Neural crest cell (in vitro differentiated cells): ENCODE results near the gene CACNA2D4. TPM values are rescaled to one million over a fixed set of nuclear protein-coding genes. Genes with fewer than 3 reads are reported as not detected.

Experiments used
- DNase-seq: peaks from one replicate; pipeline ENCODE4 v3.0.0; 2021; ENCODE audit warnings: low read depth, mixed read lengths, low spot score
- H3K27ac Mint-ChIP-seq: one replicate; pipeline ENCODE4 v1.8.0; 2021; ENCODE audit warnings: mild to moderate bottlenecking, mixed read lengths; ENCODE audit not compliant: unreplicated experiment
- H3K27me3 Mint-ChIP-seq: 2 replicates; pipeline ENCODE4 v1.8.0; 2021; ENCODE audit warnings: low read depth, mild to moderate bottlenecking, mixed read lengths
- H3K36me3 Mint-ChIP-seq: 2 replicates; pipeline ENCODE4 v1.8.0; 2021; ENCODE audit warnings: low read depth, mild to moderate bottlenecking, mixed read lengths
- H3K4me1 Mint-ChIP-seq: 2 replicates; pipeline ENCODE4 v1.8.0; 2021; ENCODE audit warnings: mixed read lengths
- H3K4me3 Mint-ChIP-seq: one replicate; pipeline ENCODE4 v1.8.0; 2021; ENCODE audit warnings: mild to moderate bottlenecking, mixed read lengths
- H3K9me3 Mint-ChIP-seq: 2 replicates; pipeline ENCODE4 v1.8.0; 2021; ENCODE audit warnings: mixed read lengths
- total RNA-seq: library from RNA; stranded (reverse); gene quantifications from 2 replicates; pipeline ENCODE4 v1.2.1, GENCODE V29; 2021
- TF ChIP-seq, protein P1 (sequence below): fragments of 200-600 bp; sonication (generic); conservative IDR thresholded peaks from 2 replicates; pipeline ENCODE4 v1.5.0; 2021; ENCODE audit warnings: antibody characterized with exemption, mild to moderate bottlenecking

The CACNA2D4 gene
- total RNA-seq, 1 donor from 2014 or later: 0.72 TPM

DNA sequence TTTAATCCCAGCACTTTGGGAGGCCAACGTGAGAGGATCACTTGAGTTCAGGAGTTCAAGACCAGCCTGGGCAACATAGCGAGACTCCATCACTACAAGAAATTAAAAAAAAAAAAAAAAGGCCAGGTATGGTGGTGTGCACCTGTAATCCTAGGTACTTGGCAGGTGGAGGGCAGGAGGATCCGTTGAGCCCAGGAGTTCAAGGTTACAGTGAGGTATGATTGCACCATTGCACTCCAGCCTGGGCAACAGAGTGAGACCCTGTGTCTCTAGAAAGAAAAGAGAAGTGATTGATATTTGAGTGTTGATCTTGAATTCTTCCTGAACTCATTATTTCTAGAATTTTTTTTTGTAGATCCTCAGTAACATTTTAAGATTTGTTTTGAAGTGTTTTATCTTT, 168.2 kb downstream of the CACNA2D4 start:
- Mint-ChIP-seq H3K9me3 (peaks cover 14% of the 10 kb centered on the region), H3K4me3 (no peak overlapping the region), H3K27ac (no peak overlapping the region), H3K36me3 (peaks cover 39% of the 10 kb centered on the region), H3K4me1 (peaks cover 9% of the 10 kb centered on the region), H3K27me3 (no peaks in the 10 kb centered on the region)
- TF ChIP-seq, protein P1, sequence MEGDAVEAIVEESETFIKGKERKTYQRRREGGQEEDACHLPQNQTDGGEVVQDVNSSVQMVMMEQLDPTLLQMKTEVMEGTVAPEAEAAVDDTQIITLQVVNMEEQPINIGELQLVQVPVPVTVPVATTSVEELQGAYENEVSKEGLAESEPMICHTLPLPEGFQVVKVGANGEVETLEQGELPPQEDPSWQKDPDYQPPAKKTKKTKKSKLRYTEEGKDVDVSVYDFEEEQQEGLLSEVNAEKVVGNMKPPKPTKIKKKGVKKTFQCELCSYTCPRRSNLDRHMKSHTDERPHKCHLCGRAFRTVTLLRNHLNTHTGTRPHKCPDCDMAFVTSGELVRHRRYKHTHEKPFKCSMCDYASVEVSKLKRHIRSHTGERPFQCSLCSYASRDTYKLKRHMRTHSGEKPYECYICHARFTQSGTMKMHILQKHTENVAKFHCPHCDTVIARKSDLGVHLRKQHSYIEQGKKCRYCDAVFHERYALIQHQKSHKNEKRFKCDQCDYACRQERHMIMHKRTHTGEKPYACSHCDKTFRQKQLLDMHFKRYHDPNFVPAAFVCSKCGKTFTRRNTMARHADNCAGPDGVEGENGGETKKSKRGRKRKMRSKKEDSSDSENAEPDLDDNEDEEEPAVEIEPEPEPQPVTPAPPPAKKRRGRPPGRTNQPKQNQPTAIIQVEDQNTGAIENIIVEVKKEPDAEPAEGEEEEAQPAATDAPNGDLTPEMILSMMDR: no peak
- DNase-seq: no peak

DNA sequence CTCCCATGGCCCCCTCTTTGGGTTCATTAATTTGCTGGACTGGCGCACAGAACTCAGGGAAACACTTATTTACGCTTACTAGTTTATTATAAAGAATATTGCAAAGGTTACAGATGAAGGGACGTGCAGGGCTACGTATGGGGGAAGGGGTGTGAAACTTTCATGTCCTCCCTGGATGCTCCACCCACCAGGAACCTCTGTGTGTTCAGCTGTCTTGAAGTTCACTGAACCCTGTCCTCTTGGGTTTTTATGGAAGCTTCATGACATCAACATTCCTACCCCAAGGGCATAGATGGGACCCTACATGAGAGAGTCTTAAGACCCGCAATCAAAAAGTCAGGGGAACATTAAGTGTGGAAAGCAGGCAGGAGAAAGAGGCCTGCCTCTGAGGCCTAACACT, 169.4 kb downstream of the CACNA2D4 start:
- peaks cover 13% of the 10 kb centered on the region for H3K4me1 Mint-ChIP-seq
- H3K4me3 Mint-ChIP-seq: no peak overlapping the region
- H3K36me3 Mint-ChIP-seq: peaks cover 40% of the 10 kb centered on the region
- peaks cover 14% of the 10 kb centered on the region for H3K9me3 Mint-ChIP-seq
- peak overlapping the region; percentile 57 for H3K27ac Mint-ChIP-seq
- TF ChIP-seq, protein P1: no peak
- DNase-seq: no peak
- H3K27me3 Mint-ChIP-seq: no peaks in the 10 kb centered on the region

DNA sequence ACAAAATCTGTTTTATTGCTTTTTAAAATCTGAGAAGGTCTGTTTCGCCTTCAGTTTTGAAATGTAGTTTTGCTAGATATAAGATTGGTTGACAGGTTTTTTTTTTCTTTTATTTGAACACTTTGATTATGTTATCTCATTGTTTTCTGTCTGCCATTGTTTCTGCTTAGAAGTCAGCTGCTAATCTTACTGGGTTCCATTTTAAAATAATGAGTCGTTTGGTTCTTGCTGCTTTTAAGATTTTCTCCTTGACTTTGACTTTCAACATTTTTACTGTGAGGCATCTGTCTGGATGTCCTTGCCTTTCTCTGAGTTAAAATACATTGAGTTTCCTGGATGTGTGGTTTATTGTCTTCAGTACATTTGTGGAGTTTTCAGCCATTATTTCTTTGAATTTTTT, 170.8 kb downstream of the CACNA2D4 start:
- H3K4me1 Mint-ChIP-seq: peaks cover 13% of the 10 kb centered on the region
- H3K27me3 Mint-ChIP-seq: no peaks in the 10 kb centered on the region
- peaks cover 40% of the 10 kb centered on the region for H3K36me3 Mint-ChIP-seq
- H3K9me3 Mint-ChIP-seq: peaks cover 14% of the 10 kb centered on the region
- no peak for DNase-seq
- H3K27ac Mint-ChIP-seq: no peak overlapping the region
- TF ChIP-seq, protein P1: no peak
- H3K4me3 Mint-ChIP-seq: no peak overlapping the region

DNA sequence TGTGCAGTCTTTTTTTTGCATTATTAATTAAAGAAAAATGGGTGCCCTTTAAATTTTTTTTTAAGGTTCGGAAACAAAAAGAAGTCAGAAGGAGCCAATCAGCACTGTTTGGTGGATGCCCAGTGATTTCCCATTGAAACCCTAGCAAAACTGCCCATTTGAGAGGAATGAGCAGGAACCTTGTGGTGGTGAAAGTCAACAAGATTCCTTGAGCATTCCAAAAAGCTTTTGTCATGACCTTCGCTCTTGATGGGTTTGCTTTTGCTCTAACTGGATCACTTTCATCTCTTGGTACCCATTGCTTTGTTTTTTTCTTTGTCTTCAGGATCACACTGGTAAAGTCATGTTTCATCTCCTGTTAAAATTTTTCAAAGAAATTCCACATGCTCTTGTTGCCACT, 173.5 kb downstream of the CACNA2D4 start:
- H3K27ac Mint-ChIP-seq: no peak overlapping the region
- H3K36me3 Mint-ChIP-seq: peaks cover 40% of the 10 kb centered on the region
- H3K4me1 Mint-ChIP-seq: peaks cover 29% of the 10 kb centered on the region
- no peaks in the 10 kb centered on the region for H3K27me3 Mint-ChIP-seq
- no peak overlapping the region for H3K4me3 Mint-ChIP-seq
- no peak for DNase-seq
- H3K9me3 Mint-ChIP-seq: peaks cover 14% of the 10 kb centered on the region
- TF ChIP-seq, protein P1: no peak

Other genes starting within 250 kb of the CACNA2D4 start
- 56.7 and 59.4 TPM in 2 replicates for gene ADIPOR2, start 227.6 kb downstream of the CACNA2D4 start, total RNA-seq
- 0.19 TPM in 1 of 2 replicates, not detected in the other for gene LRTM2, start 98.1 kb downstream of the CACNA2D4 start, total RNA-seq
- 19.2 and 19.8 TPM in 2 replicates for gene DCP1B, start 85.8 kb upstream of the CACNA2D4 start, total RNA-seq
- 1.6 and 1.9 TPM in 2 replicates for gene CACNA1C, start 134.3 kb upstream of the CACNA2D4 start, total RNA-seq